Measurements from ENCODE around the gene PITPNC1. TPM values are rescaled to one million over a fixed set of nuclear protein-coding genes. Genes with fewer than 3 reads are reported as not detected.

Gene PITPNC1
- total RNA-seq, 1 donor from 2014 or later: 39.7 TPM

DNA sequence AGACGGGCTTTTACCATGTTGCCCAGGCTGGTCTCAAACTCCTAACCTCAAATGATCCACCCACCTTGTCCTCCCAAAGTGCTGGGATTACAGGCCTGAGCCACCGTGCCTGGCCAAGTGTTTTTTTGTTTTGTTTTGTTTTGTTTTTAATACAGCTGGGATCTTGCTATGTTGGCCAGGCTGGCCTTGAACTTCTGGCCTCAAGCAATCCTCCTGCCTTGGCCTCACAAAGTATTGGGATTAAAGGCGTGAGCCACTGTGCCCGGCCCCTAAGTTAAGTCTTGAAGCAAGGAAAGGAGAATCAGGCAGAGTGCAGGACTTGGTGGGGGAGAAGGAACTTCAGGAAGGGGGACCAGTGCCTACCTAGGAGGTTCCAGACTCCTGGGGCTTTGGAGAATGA lies 288.9 kb downstream of the PITPNC1 start:
- Mint-ChIP-seq H3K27me3 (ENCODE audit: unreplicated experiment) (no peaks in the 10 kb centered on the region), H3K36me3 (ENCODE audit: low read depth, unreplicated experiment) (peaks cover 14% of the 10 kb centered on the region), H3K27ac (ENCODE audit: unreplicated experiment) (no peak overlapping the region), H3K4me3 (ENCODE audit: unreplicated experiment) (no peak overlapping the region), H3K9me3 (ENCODE audit: unreplicated experiment) (no peaks in the 10 kb centered on the region), H3K4me1 (ENCODE audit: unreplicated experiment) (no peaks in the 10 kb centered on the region)
- TF ChIP-seq, protein P1, sequence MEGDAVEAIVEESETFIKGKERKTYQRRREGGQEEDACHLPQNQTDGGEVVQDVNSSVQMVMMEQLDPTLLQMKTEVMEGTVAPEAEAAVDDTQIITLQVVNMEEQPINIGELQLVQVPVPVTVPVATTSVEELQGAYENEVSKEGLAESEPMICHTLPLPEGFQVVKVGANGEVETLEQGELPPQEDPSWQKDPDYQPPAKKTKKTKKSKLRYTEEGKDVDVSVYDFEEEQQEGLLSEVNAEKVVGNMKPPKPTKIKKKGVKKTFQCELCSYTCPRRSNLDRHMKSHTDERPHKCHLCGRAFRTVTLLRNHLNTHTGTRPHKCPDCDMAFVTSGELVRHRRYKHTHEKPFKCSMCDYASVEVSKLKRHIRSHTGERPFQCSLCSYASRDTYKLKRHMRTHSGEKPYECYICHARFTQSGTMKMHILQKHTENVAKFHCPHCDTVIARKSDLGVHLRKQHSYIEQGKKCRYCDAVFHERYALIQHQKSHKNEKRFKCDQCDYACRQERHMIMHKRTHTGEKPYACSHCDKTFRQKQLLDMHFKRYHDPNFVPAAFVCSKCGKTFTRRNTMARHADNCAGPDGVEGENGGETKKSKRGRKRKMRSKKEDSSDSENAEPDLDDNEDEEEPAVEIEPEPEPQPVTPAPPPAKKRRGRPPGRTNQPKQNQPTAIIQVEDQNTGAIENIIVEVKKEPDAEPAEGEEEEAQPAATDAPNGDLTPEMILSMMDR (IDR thresholded peaks at IDR 0.05; ENCODE audit: unreplicated experiment): no peak
- DNase-seq (ENCODE audit: low spot score): no peak

DNA sequence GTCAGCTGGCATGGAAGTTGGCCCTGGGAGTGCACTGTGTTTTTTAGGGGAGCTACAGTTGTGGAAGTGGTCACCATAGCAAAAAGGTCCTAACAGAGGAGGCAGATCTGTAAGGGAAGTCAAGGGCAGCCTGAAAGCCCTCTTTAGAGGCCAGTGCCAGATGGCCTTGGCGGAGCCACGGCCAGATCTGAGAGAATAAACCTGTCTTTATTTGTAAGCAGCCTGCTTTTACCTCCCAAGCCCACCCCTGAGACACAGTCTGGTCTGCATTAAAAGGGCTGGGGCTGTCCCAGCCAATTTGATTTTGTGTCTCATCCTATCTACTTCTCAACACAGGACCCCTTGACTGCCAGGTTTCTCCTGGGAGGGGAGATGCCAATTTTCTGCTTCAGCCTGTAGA lies 289.6 kb downstream of the PITPNC1 start:
- no peaks in the 10 kb centered on the region for H3K4me1 Mint-ChIP-seq (ENCODE audit: unreplicated experiment)
- peak overlapping the region; percentile 10 for H3K27ac Mint-ChIP-seq (ENCODE audit: unreplicated experiment)
- TF ChIP-seq, protein P1 (IDR thresholded peaks at IDR 0.05; ENCODE audit: unreplicated experiment): no peak
- no peaks in the 10 kb centered on the region for H3K9me3 Mint-ChIP-seq (ENCODE audit: unreplicated experiment)
- no peak overlapping the region for H3K4me3 Mint-ChIP-seq (ENCODE audit: unreplicated experiment)
- H3K27me3 Mint-ChIP-seq (ENCODE audit: unreplicated experiment): no peaks in the 10 kb centered on the region
- DNase-seq (ENCODE audit: low spot score): no peak
- H3K36me3 Mint-ChIP-seq (ENCODE audit: low read depth, unreplicated experiment): peaks cover 14% of the 10 kb centered on the region

DNA sequence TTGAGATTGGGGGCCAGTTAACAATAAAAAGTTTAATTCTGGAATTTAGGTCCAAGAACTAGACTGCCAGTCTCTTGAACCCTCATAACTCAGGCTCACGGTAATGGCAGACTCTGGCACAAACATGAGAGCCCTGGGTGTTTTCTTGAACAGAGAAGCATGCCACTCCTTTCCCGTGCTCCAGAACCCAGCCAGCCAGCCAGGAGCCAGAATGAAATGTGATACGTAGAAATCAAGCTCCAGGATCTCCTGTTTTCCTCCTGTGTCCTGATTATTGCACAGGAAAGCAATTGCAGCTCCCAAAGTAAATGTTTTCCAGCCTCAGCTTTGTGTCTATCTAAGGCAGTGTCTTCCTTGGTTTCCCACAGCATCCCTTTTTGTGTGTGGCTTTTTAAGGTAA lies 294.4 kb downstream of the PITPNC1 start:
- Mint-ChIP-seq H3K36me3 (ENCODE audit: low read depth, unreplicated experiment) (peaks cover 14% of the 10 kb centered on the region), H3K4me1 (ENCODE audit: unreplicated experiment) (no peaks in the 10 kb centered on the region), H3K4me3 (ENCODE audit: unreplicated experiment) (no peak overlapping the region), H3K27ac (ENCODE audit: unreplicated experiment) (no peak overlapping the region), H3K9me3 (ENCODE audit: unreplicated experiment) (no peaks in the 10 kb centered on the region), H3K27me3 (ENCODE audit: unreplicated experiment) (no peaks in the 10 kb centered on the region)
- DNase-seq (ENCODE audit: low spot score): no peak
- TF ChIP-seq, protein P1 (IDR thresholded peaks at IDR 0.05; ENCODE audit: unreplicated experiment): no peak

DNA sequence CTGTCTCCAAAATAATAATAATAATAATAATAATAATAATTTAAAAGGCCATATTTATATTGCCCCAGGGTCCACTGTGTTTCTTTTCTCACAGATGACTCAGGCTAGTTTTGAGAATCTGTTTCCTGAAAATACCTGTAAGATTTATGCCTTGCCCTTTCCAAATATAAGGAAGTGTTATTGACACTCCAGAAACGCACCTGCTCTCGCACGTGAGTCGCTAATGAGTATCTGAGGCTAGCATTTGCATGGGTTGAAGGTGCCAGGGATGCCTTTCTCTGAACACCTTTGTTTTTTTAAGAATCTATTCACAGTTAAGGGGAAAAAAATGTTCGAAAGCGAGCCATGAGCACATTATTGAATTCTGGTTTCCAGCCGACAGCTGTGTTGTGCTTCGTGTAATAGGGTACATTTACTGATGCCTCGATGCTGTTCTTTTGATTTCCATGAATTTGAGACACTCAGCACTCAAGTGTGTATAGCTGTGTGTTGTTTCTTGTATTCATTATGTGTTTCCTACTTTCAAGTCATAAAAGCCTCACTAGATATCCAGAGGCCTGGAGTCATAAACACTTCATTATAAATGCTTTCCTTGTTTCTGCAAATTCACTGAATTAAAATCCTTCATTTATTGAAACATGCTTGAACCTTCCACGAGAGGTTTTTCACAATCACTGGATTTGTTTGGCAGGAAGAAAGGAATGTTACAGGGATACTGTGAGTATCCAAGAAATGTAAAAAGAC lies 295.7 kb downstream of the PITPNC1 start:
- Mint-ChIP-seq H3K4me1 (ENCODE audit: unreplicated experiment) (no peaks in the 10 kb centered on the region), H3K36me3 (ENCODE audit: low read depth, unreplicated experiment) (peaks cover 19% of the 10 kb centered on the region), H3K27ac (ENCODE audit: unreplicated experiment) (no peak overlapping the region), H3K27me3 (ENCODE audit: unreplicated experiment) (no peaks in the 10 kb centered on the region), H3K4me3 (ENCODE audit: unreplicated experiment) (no peak overlapping the region), H3K9me3 (ENCODE audit: unreplicated experiment) (no peaks in the 10 kb centered on the region)
- no peak for DNase-seq (ENCODE audit: low spot score)
- TF ChIP-seq, protein P1 (IDR thresholded peaks at IDR 0.05; ENCODE audit: unreplicated experiment): no peak

DNA sequence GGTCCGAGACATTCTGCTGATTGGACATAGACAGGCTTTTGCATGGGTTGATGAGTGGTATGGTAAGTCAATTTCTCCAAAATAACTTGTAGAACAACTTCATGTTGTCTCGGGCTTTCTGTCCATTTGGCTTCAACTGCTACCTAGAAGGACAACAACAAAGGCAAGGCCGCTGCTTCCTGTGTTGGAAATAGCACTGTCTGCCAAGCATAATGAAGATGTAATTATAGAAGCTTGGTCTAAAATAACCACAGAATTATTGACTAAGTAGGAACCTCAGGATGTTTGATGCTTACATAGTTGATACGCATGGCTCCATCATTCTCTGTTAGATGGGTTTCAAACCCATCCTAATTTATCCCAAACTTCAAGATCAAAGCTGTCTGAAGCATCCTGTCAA lies 298.4 kb downstream of the PITPNC1 start:
- Mint-ChIP-seq H3K9me3 (ENCODE audit: unreplicated experiment) (no peaks in the 10 kb centered on the region), H3K27me3 (ENCODE audit: unreplicated experiment) (no peaks in the 10 kb centered on the region), H3K27ac (ENCODE audit: unreplicated experiment) (no peak overlapping the region), H3K4me1 (ENCODE audit: unreplicated experiment) (no peaks in the 10 kb centered on the region), H3K4me3 (ENCODE audit: unreplicated experiment) (no peak overlapping the region), H3K36me3 (ENCODE audit: low read depth, unreplicated experiment) (peaks cover 10% of the 10 kb centered on the region)
- TF ChIP-seq, protein P1 (IDR thresholded peaks at IDR 0.05; ENCODE audit: unreplicated experiment): no peak
- DNase-seq (ENCODE audit: low spot score): no peak
